Measurements from ENCODE around the gene FRMPD4. TPM values are rescaled to one million over a fixed set of nuclear protein-coding genes. Genes with fewer than 3 reads are reported as not detected.

FRMPD4 gene
- total RNA-seq, 1 experiment from 2014 or later, result 0.24 TPM

- no peak for TF ChIP-seq CTCF (conservative IDR thresholded peaks at IDR 0.05)
- no peak overlapping the region for H3K4ac ChIP-seq (ENCODE audit: low read depth, low read length)
- WGBS (ENCODE audit: extremely low coverage, insufficient read length, low lambda C conversion rate), result no CpG with 5 or more reads among the region's 2 CpGs
Observed at GRCh38 chrX:12145402-12145801, 7.1 kb downstream of the FRMPD4 start.

More at GRCh38 chrX:12145402-12145801, 7.1 kb downstream of the FRMPD4 start:
- Mint-ChIP-seq H3K9me3 (peaks cover 47 to 51% of the 10 kb centered on the region in 2 experiments), H3K4me1 (no peaks in the 10 kb centered on the region), H3K36me3 (ENCODE audit: insufficient read depth in 1 of 3, low read depth in 3 of 3) (no peaks in the 10 kb centered on the region; a peak in 1 of 7 replicates), H3K4me3 (no peak overlapping the region), H3K27ac (no peak overlapping the region), H3K27me3 (ENCODE audit: low read depth) (peaks cover 8% of the 10 kb centered on the region)
- Histone ChIP-seq H3K4me1 (ENCODE audit: insufficient read depth, low read length) (no peaks in the 10 kb centered on the region), H3K23ac (ENCODE audit: insufficient read length, low read depth, low read length) (no peak overlapping the region), H3K18ac (ENCODE audit: insufficient read length, low read depth, low read length) (no peak overlapping the region), H3K4me2 (ENCODE audit: insufficient read depth, insufficient read length, low read length) (no peak overlapping the region), H3T11ph (ENCODE audit: low read length) (no peak overlapping the region), H4K8ac (replicated peaks; ENCODE audit: insufficient read length, low read depth, low read length) (no peak overlapping the region), H3K23me2 (ENCODE audit: insufficient read length, low read depth, low read length, poor library complexity, severe bottlenecking) (no peaks in the 10 kb centered on the region), H2BK20ac (ENCODE audit: low read depth, low read length, poor library complexity, severe bottlenecking) (no peak overlapping the region), H2AK5ac (ENCODE audit: insufficient read length, low read length) (no peak overlapping the region), H4K91ac (ENCODE audit: insufficient read length, low read depth, low read length) (no peak overlapping the region), H2BK12ac (ENCODE audit: insufficient read length, low read depth, low read length) (no peak overlapping the region), H2AFZ (ENCODE audit: low read length) (no peak overlapping the region), H3K27me3 (ENCODE audit: insufficient read depth, low read length) (no peaks in the 10 kb centered on the region; the same call in 1 of the 2 replicates), H3K27ac (ENCODE audit: insufficient read length, low read depth, low read length) (no peak overlapping the region), H3K79me1 (ENCODE audit: insufficient read depth, low read depth, low read length, poor library complexity, severe bottlenecking) (no peaks in the 10 kb centered on the region), H4K5ac (ENCODE audit: insufficient read length, low read depth, low read length) (no peak overlapping the region), H4K20me1 (ENCODE audit: control insufficient read depth, insufficient read depth, insufficient read length) (no peaks in the 10 kb centered on the region), H2BK15ac (ENCODE audit: low read depth, low read length) (no peak overlapping the region), H2BK5ac (ENCODE audit: insufficient read length, low read length) (no peak overlapping the region), H3K56ac (ENCODE audit: insufficient read length, low read depth, low read length) (no peak overlapping the region), H3K79me2 (ENCODE audit: insufficient read depth, low read length) (no peaks in the 10 kb centered on the region), H3K14ac (ENCODE audit: insufficient read depth, low read length) (no peak overlapping the region), H3K9me3 (ENCODE audit: control insufficient read depth, low read depth, low read length) (no peaks in the 10 kb centered on the region), H2BK120ac (ENCODE audit: low read depth, low read length, poor library complexity, severe bottlenecking) (no peak overlapping the region), H3K9ac (ENCODE audit: extremely low read depth, insufficient read length, low read length) (no peak overlapping the region)
- no peak for DNase-seq

All from H9 (cell line).